Neural cell (in vitro differentiated cells): ENCODE results near the gene AKT3.

Source experiments
- EZH2 ChIP-seq: fragments of 200-600, 300-800 bp; shearing (Covaris generic), sonication (generic); IDR thresholded peaks from 2 replicates; pipeline ENCODE4 v1.6.1; 2014; ENCODE audit warnings: antibody characterized with exemption, low read length, borderline replicate concordance, mild to moderate bottlenecking; ENCODE audit not compliant: insufficient read depth, poor library complexity, severe bottlenecking
- MXI1 ChIP-seq: fragments of 450-650 bp; conservative IDR thresholded peaks from 2 replicates; pipeline ENCODE4 v1.6.1; 2014; ENCODE audit warnings: antibody characterized with exemption, mild to moderate bottlenecking; ENCODE audit not compliant: poor library complexity, severe bottlenecking
- RAD21 ChIP-seq: fragments of 450-650 bp; conservative IDR thresholded peaks from 2 replicates; pipeline ENCODE4 v1.6.1; 2014; ENCODE audit warnings: antibody characterized with exemption, mild to moderate bottlenecking, moderate library complexity
- SMC3 ChIP-seq: fragments of 450-650 bp; conservative IDR thresholded peaks from 2 replicates; pipeline ENCODE4 v1.6.1; 2014; ENCODE audit warnings: antibody characterized with exemption, mild to moderate bottlenecking, moderate library complexity; ENCODE audit not compliant: poor library complexity
- TF ChIP-seq, protein P1 (sequence below): fragments of 450-650 bp; IDR thresholded peaks from 2 replicates; pipeline ENCODE4 v1.5.1; 2014; ENCODE audit warnings: antibody characterized with exemption, mild to moderate bottlenecking, moderate library complexity; ENCODE audit not compliant: poor library complexity, severe bottlenecking

DNA sequence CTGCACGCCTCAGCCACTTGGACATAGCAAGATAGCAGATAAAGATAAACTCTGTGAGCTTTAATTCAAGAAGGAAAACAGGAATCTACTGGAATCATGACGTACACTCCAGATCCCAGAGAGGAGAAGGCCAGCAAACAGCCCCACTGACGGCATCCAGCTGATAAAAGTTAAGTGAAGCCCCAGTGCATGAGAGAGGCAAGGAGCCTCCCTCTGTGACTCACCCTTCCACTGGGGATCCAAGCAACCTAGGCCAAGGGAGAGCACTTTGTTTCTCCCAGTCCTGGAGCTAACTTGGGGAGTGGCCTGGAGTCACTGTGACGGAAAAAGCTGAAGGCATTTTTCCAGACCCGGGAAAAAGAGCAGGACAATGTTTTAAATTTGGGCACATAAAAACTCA is 270.0 kb downstream of the AKT3 start:
- TF ChIP-seq SMC3 = no peak
- TF ChIP-seq, protein P1, sequence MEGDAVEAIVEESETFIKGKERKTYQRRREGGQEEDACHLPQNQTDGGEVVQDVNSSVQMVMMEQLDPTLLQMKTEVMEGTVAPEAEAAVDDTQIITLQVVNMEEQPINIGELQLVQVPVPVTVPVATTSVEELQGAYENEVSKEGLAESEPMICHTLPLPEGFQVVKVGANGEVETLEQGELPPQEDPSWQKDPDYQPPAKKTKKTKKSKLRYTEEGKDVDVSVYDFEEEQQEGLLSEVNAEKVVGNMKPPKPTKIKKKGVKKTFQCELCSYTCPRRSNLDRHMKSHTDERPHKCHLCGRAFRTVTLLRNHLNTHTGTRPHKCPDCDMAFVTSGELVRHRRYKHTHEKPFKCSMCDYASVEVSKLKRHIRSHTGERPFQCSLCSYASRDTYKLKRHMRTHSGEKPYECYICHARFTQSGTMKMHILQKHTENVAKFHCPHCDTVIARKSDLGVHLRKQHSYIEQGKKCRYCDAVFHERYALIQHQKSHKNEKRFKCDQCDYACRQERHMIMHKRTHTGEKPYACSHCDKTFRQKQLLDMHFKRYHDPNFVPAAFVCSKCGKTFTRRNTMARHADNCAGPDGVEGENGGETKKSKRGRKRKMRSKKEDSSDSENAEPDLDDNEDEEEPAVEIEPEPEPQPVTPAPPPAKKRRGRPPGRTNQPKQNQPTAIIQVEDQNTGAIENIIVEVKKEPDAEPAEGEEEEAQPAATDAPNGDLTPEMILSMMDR = no peak
- TF ChIP-seq MXI1 = no peak
- no peak for TF ChIP-seq EZH2
- TF ChIP-seq RAD21 = no peak
